ENCODE data around the gene EMX2.

The EMX2 gene

GRCh38 chr10:117533507-117534281 lies 8.9 kb upstream of the EMX2 start:
- Histone ChIP-seq H3K36me3 (no peaks in the 10 kb centered on the region), H3K9me3 (ENCODE audit: severe bottlenecking) (no peaks in the 10 kb centered on the region), H3K27me3 (ENCODE audit: insufficient read depth, low read depth, severe bottlenecking) (peaks cover 92% of the 10 kb centered on the region), H3K4me3 (ENCODE audit: low read depth, low read length) (no peak overlapping the region), H3K27ac (no peak overlapping the region)
- no peak for TF ChIP-seq CTCF (IDR thresholded peaks at IDR 0.05; ENCODE audit: low read depth, low read length)
- no peak for DNase-seq

- Histone ChIP-seq H3K4me3 (ENCODE audit: low read depth, low read length) (peak overlapping the region; percentile 25), H3K27me3 (ENCODE audit: insufficient read depth, low read depth, severe bottlenecking) (peaks cover 92% of the 10 kb centered on the region), H3K9me3 (ENCODE audit: severe bottlenecking) (no peaks in the 10 kb centered on the region), H3K36me3 (no peaks in the 10 kb centered on the region), H3K27ac (no peak overlapping the region)
- no peak for TF ChIP-seq CTCF (IDR thresholded peaks at IDR 0.05; ENCODE audit: low read depth, low read length)
- DNase-seq, result no peak
These were observed 7.9 kb upstream of the EMX2 start for GRCh38 chr10:117534321-117535297.

GRCh38 chr10:117535298-117536071 lies 7.1 kb upstream of the EMX2 start:
- TF ChIP-seq CTCF (IDR thresholded peaks at IDR 0.05; ENCODE audit: low read depth, low read length), result no peak
- Histone ChIP-seq H3K36me3 (no peaks in the 10 kb centered on the region), H3K27me3 (ENCODE audit: insufficient read depth, low read depth, severe bottlenecking) (peaks cover 100% of the 10 kb centered on the region), H3K27ac (no peak overlapping the region), H3K9me3 (ENCODE audit: severe bottlenecking) (no peaks in the 10 kb centered on the region), H3K4me3 (ENCODE audit: low read depth, low read length) (peak overlapping the region; percentile 25)
- DNase-seq, result no peak

GRCh38 chr10:117536072-117536865 lies 6.3 kb upstream of the EMX2 start:
- H3K4me3 ChIP-seq (ENCODE audit: low read depth, low read length), result no peak overlapping the region
- no peaks in the 10 kb centered on the region for H3K36me3 ChIP-seq
- H3K27ac ChIP-seq, result no peak overlapping the region
- peaks cover 100% of the 10 kb centered on the region for H3K27me3 ChIP-seq (ENCODE audit: insufficient read depth, low read depth, severe bottlenecking)
- no peaks in the 10 kb centered on the region for H3K9me3 ChIP-seq (ENCODE audit: severe bottlenecking)
- no peak for TF ChIP-seq CTCF (IDR thresholded peaks at IDR 0.05; ENCODE audit: low read depth, low read length)
- DNase-seq, result no peak

- no peak overlapping the region for H3K4me3 ChIP-seq (ENCODE audit: low read depth, low read length)
- no peak for TF ChIP-seq CTCF (IDR thresholded peaks at IDR 0.05; ENCODE audit: low read depth, low read length)
- no peak for DNase-seq
These were observed 5.6 kb upstream of the EMX2 start for GRCh38 chr10:117536866-117537435.

More at GRCh38 chr10:117536866-117537435, 5.6 kb upstream of the EMX2 start:
- Histone ChIP-seq H3K9me3 (ENCODE audit: severe bottlenecking) (no peaks in the 10 kb centered on the region), H3K27me3 (ENCODE audit: insufficient read depth, low read depth, severe bottlenecking) (peaks cover 100% of the 10 kb centered on the region), H3K27ac (no peak overlapping the region), H3K36me3 (no peaks in the 10 kb centered on the region)

Measured in WERI-Rb-1 (cell line).